Measurements from ENCODE around the gene INPP5A. TPM values are rescaled to one million over a fixed set of nuclear protein-coding genes. Genes with fewer than 3 reads are reported as not detected.
"Not testable (repeated sequence)": the region's sequence is repeated elsewhere in the genome, so short reads cannot be mapped to it uniquely, and the experiment has no call there.

INPP5A gene
- total RNA-seq, 2 experiments from 2014 or later, result 7.4 to 7.5 TPM

GRCh38 chr10:132738454-132739224 is 201.1 kb downstream of the INPP5A start:
- Mint-ChIP-seq H3K9me3 (no peaks in the 10 kb centered on the region), H3K27ac (no peak overlapping the region), H3K4me3 (no peak overlapping the region), H3K36me3 (no peaks in the 10 kb centered on the region), H3K4me1 (ENCODE audit: low read depth) (no peaks in the 10 kb centered on the region), H3K27me3 (no peaks in the 10 kb centered on the region)
- CTCF ChIA-PET, result no interaction called here
- intact Hi-C loops (cut with micrococcal nuclease), result no loop called here
- POLR2A ChIA-PET, result no interaction called here
- no peak for DNase-seq

- Mint-ChIP-seq H3K4me1 (ENCODE audit: low read depth) (no peaks in the 10 kb centered on the region), H3K27me3 (no peaks in the 10 kb centered on the region), H3K36me3 (no peaks in the 10 kb centered on the region), H3K27ac (no peak overlapping the region), H3K4me3 (no peak overlapping the region), H3K9me3 (no peaks in the 10 kb centered on the region)
- CTCF ChIA-PET, result no interaction called here
- intact Hi-C loops (cut with micrococcal nuclease), result no loop called here
- POLR2A ChIA-PET, result no interaction called here
- DNase-seq, result no peak
Observed at GRCh38 chr10:132739225-132739613, 201.6 kb downstream of the INPP5A start.

- POLR2A ChIA-PET, result no interaction called here
- Mint-ChIP-seq H3K27me3 (no peaks in the 10 kb centered on the region), H3K4me3 (no peak overlapping the region), H3K36me3 (no peaks in the 10 kb centered on the region), H3K4me1 (ENCODE audit: low read depth) (no peaks in the 10 kb centered on the region), H3K9me3 (no peaks in the 10 kb centered on the region), H3K27ac (no peak overlapping the region)
- intact Hi-C loops (cut with micrococcal nuclease), result no loop called here
- CTCF ChIA-PET, result no interaction called here
- no peak for DNase-seq
Observed at GRCh38 chr10:132740588-132740987, 203.0 kb downstream of the INPP5A start.

- Mint-ChIP-seq H3K27ac (no peak overlapping the region), H3K4me1 (ENCODE audit: low read depth) (no peaks in the 10 kb centered on the region), H3K36me3 (no peaks in the 10 kb centered on the region), H3K9me3 (no peaks in the 10 kb centered on the region), H3K27me3 (no peaks in the 10 kb centered on the region), H3K4me3 (no peak overlapping the region)
- DNase-seq, result no peak
- POLR2A ChIA-PET, result no interaction called here
- intact Hi-C loops (cut with micrococcal nuclease), result no loop called here
- CTCF ChIA-PET, result no interaction called here
Observed at GRCh38 chr10:132742167-132742836, 204.7 kb downstream of the INPP5A start.

- DNase-seq, result no peak
- intact Hi-C loops (cut with micrococcal nuclease), result no loop called here
- POLR2A ChIA-PET, result no interaction called here
- Mint-ChIP-seq H3K4me1 (ENCODE audit: low read depth) (no peaks in the 10 kb centered on the region), H3K36me3 (no peaks in the 10 kb centered on the region), H3K4me3 (no peak overlapping the region), H3K27ac (no peak overlapping the region), H3K9me3 (no peaks in the 10 kb centered on the region), H3K27me3 (no peaks in the 10 kb centered on the region)
- CTCF ChIA-PET, result no interaction called here
Observed at GRCh38 chr10:132742837-132743194, 205.2 kb downstream of the INPP5A start.

GRCh38 chr10:132743196-132743924 is 205.8 kb downstream of the INPP5A start:
- H3K9me3 Mint-ChIP-seq; H3K4me1 Mint-ChIP-seq (ENCODE audit: low read depth); H3K27me3 Mint-ChIP-seq; DNase-seq; intact Hi-C loops (cut with micrococcal nuclease); H3K36me3 Mint-ChIP-seq; H3K27ac Mint-ChIP-seq; H3K4me3 Mint-ChIP-seq; POLR2A ChIA-PET; CTCF ChIA-PET: not testable (repeated sequence)

- CTCF ChIA-PET, result no interaction called here
- POLR2A ChIA-PET, result no interaction called here
- no peaks in the 10 kb centered on the region for H3K27me3 Mint-ChIP-seq
- no peaks in the 10 kb centered on the region for H3K9me3 Mint-ChIP-seq
- intact Hi-C loops (cut with micrococcal nuclease), result no loop called here
- no peak overlapping the region for H3K4me3 Mint-ChIP-seq
- no peaks in the 10 kb centered on the region for H3K36me3 Mint-ChIP-seq
- no peak for DNase-seq
- no peak overlapping the region for H3K27ac Mint-ChIP-seq
- H3K4me1 Mint-ChIP-seq (ENCODE audit: low read depth), result no peaks in the 10 kb centered on the region
Observed at GRCh38 chr10:132743925-132744490, 206.4 kb downstream of the INPP5A start.

GRCh38 chr10:132744839-132745238 is 207.3 kb downstream of the INPP5A start:
- ChIA-PET CTCF (no interaction called here), POLR2A (no interaction called here)
- no peak overlapping the region for H3K4me3 Mint-ChIP-seq
- H3K36me3 Mint-ChIP-seq, result no peaks in the 10 kb centered on the region
- DNase-seq, result no peak
- no peaks in the 10 kb centered on the region for H3K9me3 Mint-ChIP-seq
- H3K27me3 Mint-ChIP-seq, result no peaks in the 10 kb centered on the region
- no peak overlapping the region for H3K27ac Mint-ChIP-seq
- intact Hi-C loops (cut with micrococcal nuclease), result no loop called here
- no peaks in the 10 kb centered on the region for H3K4me1 Mint-ChIP-seq (ENCODE audit: low read depth)

- Mint-ChIP-seq H3K27me3 (no peaks in the 10 kb centered on the region), H3K4me3 (no peak overlapping the region), H3K36me3 (no peaks in the 10 kb centered on the region), H3K27ac (no peak overlapping the region), H3K9me3 (no peaks in the 10 kb centered on the region), H3K4me1 (ENCODE audit: low read depth) (no peaks in the 10 kb centered on the region)
- ChIA-PET POLR2A (no interaction called here), CTCF (no interaction called here)
- DNase-seq, result no peak
- intact Hi-C loops (cut with micrococcal nuclease), result no loop called here
Observed at GRCh38 chr10:132745511-132745910, 207.9 kb downstream of the INPP5A start.

- no peak overlapping the region for H3K27ac Mint-ChIP-seq
- no peaks in the 10 kb centered on the region for H3K36me3 Mint-ChIP-seq
- no peaks in the 10 kb centered on the region for H3K27me3 Mint-ChIP-seq
- CTCF ChIA-PET, result no interaction called here
- no peak for DNase-seq
- H3K4me3 Mint-ChIP-seq, result no peak overlapping the region
- intact Hi-C loops (cut with micrococcal nuclease), result no loop called here
- no peaks in the 10 kb centered on the region for H3K9me3 Mint-ChIP-seq
- POLR2A ChIA-PET, result no interaction called here
- H3K4me1 Mint-ChIP-seq (ENCODE audit: low read depth), result no peaks in the 10 kb centered on the region
Observed at GRCh38 chr10:132745971-132746370, 208.4 kb downstream of the INPP5A start.

GRCh38 chr10:132746386-132746785 is 208.8 kb downstream of the INPP5A start:
- no peaks in the 10 kb centered on the region for H3K36me3 Mint-ChIP-seq
- no peaks in the 10 kb centered on the region for H3K9me3 Mint-ChIP-seq
- no peak for DNase-seq
- H3K27me3 Mint-ChIP-seq, result no peaks in the 10 kb centered on the region
- intact Hi-C loops (cut with micrococcal nuclease), result no loop called here
- H3K4me3 Mint-ChIP-seq, result no peak overlapping the region
- POLR2A ChIA-PET, result no interaction called here
- H3K27ac Mint-ChIP-seq, result no peak overlapping the region
- H3K4me1 Mint-ChIP-seq (ENCODE audit: low read depth), result no peaks in the 10 kb centered on the region
- CTCF ChIA-PET, result no interaction called here

GRCh38 chr10:132746801-132747625 is 209.4 kb downstream of the INPP5A start:
- Mint-ChIP-seq H3K27ac (no peak overlapping the region), H3K4me3 (no peak overlapping the region), H3K4me1 (ENCODE audit: low read depth) (no peaks in the 10 kb centered on the region), H3K36me3 (no peaks in the 10 kb centered on the region), H3K27me3 (no peaks in the 10 kb centered on the region), H3K9me3 (no peaks in the 10 kb centered on the region)
- intact Hi-C loops (cut with micrococcal nuclease), result no loop called here
- ChIA-PET POLR2A (no interaction called here), CTCF (no interaction called here)
- DNase-seq, result no peak
